Liver (tissue), 9 donors: ENCODE results near the gene KRT37. TPM values are rescaled to one million over a fixed set of nuclear protein-coding genes. Genes with fewer than 3 reads are reported as not detected.
"Not testable (repeated sequence)": the region's sequence is repeated elsewhere in the genome, so short reads cannot be mapped to it uniquely, and the experiment has no call there.

ENCODE experiments used
- DNase-seq: peaks from one replicate; pipeline ENCODE4 v3.0.0-alpha.2; 2017; ENCODE audit warnings: low spot score
- H3K27ac ChIP-seq, 2 donors: one replicate each; pipeline ENCODE4 v1.7.0; 2013; ENCODE audit warnings: inconsistent platforms in 2 of 2, low read length in 2 of 2, control low read depth in 1 of 2, low read depth in 1 of 2, mild to moderate bottlenecking in 1 of 2
- H3K27me3 ChIP-seq, 4 donors: one replicate each; pipeline versions ENCODE4 v1.6.1 to v1.7.0; 2013; ENCODE audit warnings: low read length in 3 of 4, inconsistent platforms in 1 of 4, mild to moderate bottlenecking in 1 of 4, moderate library complexity in 1 of 4; ENCODE audit not compliant: control insufficient read depth in 4 of 4, insufficient read depth in 4 of 4
- H3K36me3 ChIP-seq, 4 donors: one replicate each; pipeline versions ENCODE4 v1.6.1 to v1.7.0; 2013; ENCODE audit warnings: low read length in 3 of 4, mild to moderate bottlenecking in 3 of 4, low read depth in 1 of 4, moderate library complexity in 1 of 4; ENCODE audit not compliant: control insufficient read depth in 4 of 4, insufficient read depth in 3 of 4
- H3K4me1 ChIP-seq, 4 donors: one replicate each; pipeline versions ENCODE4 v1.6.1 to v1.7.0; 2013; ENCODE audit warnings: low read length in 3 of 4, mild to moderate bottlenecking in 3 of 4, moderate library complexity in 1 of 4; ENCODE audit not compliant: control insufficient read depth in 4 of 4, insufficient read depth in 4 of 4
- H3K4me3 ChIP-seq, 3 donors: one replicate each; pipeline versions ENCODE4 v1.6.1 to v1.7.0; 2013; ENCODE audit warnings: low read length in 3 of 3, control low read depth in 1 of 3, low read depth in 1 of 3, mild to moderate bottlenecking in 1 of 3
- H3K9ac ChIP-seq, 2 donors: one replicate each; pipeline ENCODE4 v1.7.0; 2013; ENCODE audit warnings: low read length in 2 of 2, mild to moderate bottlenecking in 2 of 2, moderate library complexity in 2 of 2, control low read depth in 1 of 2, low read depth in 1 of 2
- H3K9me3 ChIP-seq, 4 donors: one replicate each; pipeline versions ENCODE4 v1.6.1 to v1.7.0; 2013; ENCODE audit warnings: low read length in 3 of 4; ENCODE audit not compliant: control insufficient read depth in 4 of 4
- EGR1 ChIP-seq, 2 donors: IDR thresholded peaks; 2 replicates each; pipeline ENCODE4 v1.6.1; 2016 to 2018; ENCODE audit warnings: antibody characterized with exemption in 2 of 2, low read depth in 2 of 2
- FOXA1 ChIP-seq: IDR thresholded peaks from 2 replicates; pipeline ENCODE4 v1.6.1; 2016; ENCODE audit warnings: antibody characterized with exemption
- FOXA2 ChIP-seq: IDR thresholded peaks from 2 replicates; pipeline ENCODE4 v1.6.1; 2016; ENCODE audit warnings: antibody characterized with exemption
- GABPA ChIP-seq, 2 donors: IDR thresholded peaks in 1 of 2; conservative IDR thresholded peaks in 1 of 2; 2 replicates each; pipeline ENCODE4 v1.6.1; 2016; ENCODE audit warnings: antibody characterized with exemption in 2 of 2, mild to moderate bottlenecking in 1 of 2, moderate library complexity in 1 of 2
- HNF4A ChIP-seq, 2 donors: conservative IDR thresholded peaks; 2 replicates each; pipeline ENCODE4 v1.6.1; 2016; ENCODE audit warnings: antibody characterized with exemption in 2 of 2, mild to moderate bottlenecking in 2 of 2
- HNF4G ChIP-seq: IDR thresholded peaks from 2 replicates; pipeline ENCODE4 v1.6.1; 2016; ENCODE audit warnings: antibody characterized with exemption
- JUND ChIP-seq, 2 donors: IDR thresholded peaks; 2 replicates each; pipeline ENCODE4 v1.6.1; 2016; ENCODE audit warnings: antibody characterized with exemption in 2 of 2
- NR2F2 ChIP-seq: IDR thresholded peaks from 2 replicates; pipeline ENCODE4 v1.6.1; 2016; ENCODE audit warnings: antibody characterized with exemption
- RAD21 ChIP-seq, 2 donors: IDR thresholded peaks; 2 replicates each; pipeline ENCODE4 v1.6.1; 2016; ENCODE audit warnings: antibody characterized with exemption in 2 of 2, mild to moderate bottlenecking in 2 of 2
- RXRA ChIP-seq, 2 donors: IDR thresholded peaks; 2 replicates each; pipeline ENCODE4 v1.6.1; 2017 to 2018; ENCODE audit warnings: antibody characterized with exemption in 2 of 2, mild to moderate bottlenecking in 1 of 2
- SP1 ChIP-seq: IDR thresholded peaks from 2 replicates; pipeline ENCODE4 v1.6.1; 2018; ENCODE audit warnings: antibody characterized with exemption, mild to moderate bottlenecking
- TAF1 ChIP-seq: conservative IDR thresholded peaks from 2 replicates; pipeline ENCODE4 v1.6.1; 2016; ENCODE audit warnings: antibody characterized with exemption, mild to moderate bottlenecking
- WGBS: extraction: QIAGEN DNeasy Blood & Tissue Kit; methylation state at CpG from one replicate; pipeline ENCODE4 v1.1.7; 2013; 5-methylcytosine and 5-hydroxymethylcytosine counted together
- polyA plus RNA-seq, 2 donors: library from polyadenylated mRNA; stranded (reverse) in 1 of 2; unstranded in 1 of 2; fragments of 200-250 nt in 1 of 2; fragments of >200 nt in 1 of 2; fragmentation: Nextera tagmentation in 1 of 2; extraction: Ambion mirVana in 1 of 2; gene quantifications; one replicate each; pipeline versions ENCODE4 v1.2.1 to v1.2.3, GENCODE V29; 2013 to 2015
- total RNA-seq, 2 donors: library from RNA; depleted of rRNA; stranded (reverse); fragments of >200 nt; gene quantifications; one replicate each; pipeline ENCODE4 v1.2.3, GENCODE V29; 2014
- TF ChIP-seq, protein P1 (sequence below): fragments of 150-350 bp; IDR thresholded peaks from 2 replicates; pipeline ENCODE4 v1.5.1; 2017; ENCODE audit warnings: improper control_type of control experiment, low read depth, low read length; ENCODE audit not compliant: missing input control
- TF ChIP-seq, protein P2 (sequence below): IDR thresholded peaks from 2 replicates; pipeline ENCODE4 v1.6.1; 2016; ENCODE audit warnings: antibody characterized with exemption, mild to moderate bottlenecking
- TF ChIP-seq, protein P3 (sequence below): IDR thresholded peaks from 2 replicates; pipeline ENCODE4 v1.6.1; 2016; ENCODE audit warnings: antibody characterized with exemption
- TF ChIP-seq, protein P4 (sequence below): IDR thresholded peaks from 2 replicates; pipeline ENCODE4 v1.6.1; 2016; ENCODE audit warnings: antibody characterized with exemption
- donor health status: healthy.
- donor health status: healthy.
- donor health status: healthy.
- donor health status: healthy.
- donor health status: healthy.

Gene KRT37
- total and polyA plus RNA-seq, 4 donors = not detected

DNA sequence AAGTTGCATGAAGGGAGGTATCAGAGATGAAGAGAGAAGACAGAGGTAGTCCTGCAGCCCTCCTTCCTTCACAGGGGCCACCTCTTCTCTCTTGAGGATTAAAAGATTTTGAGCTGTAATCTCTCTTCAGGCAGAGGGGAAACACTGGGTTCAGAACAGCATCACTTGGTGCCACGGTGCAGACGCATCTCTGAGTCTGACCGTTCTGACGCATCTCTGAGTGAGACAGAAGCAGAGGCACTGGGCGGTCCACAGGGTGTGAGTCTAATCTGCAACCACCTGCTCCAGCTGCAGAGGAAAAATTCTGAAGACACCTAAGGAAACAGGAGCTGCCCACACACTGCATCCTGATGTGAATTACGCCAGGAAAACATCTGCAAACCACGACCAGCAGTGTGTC lies 5.3 kb upstream of the KRT37 start:
- no peak overlapping the region for H3K27ac ChIP-seq
- H3K36me3 ChIP-seq = no peaks in the 10 kb centered on the region
- no peaks in the 10 kb centered on the region for H3K4me1 ChIP-seq
- no peak for TF ChIP-seq HNF4A (conservative IDR thresholded peaks at IDR 0.05)
- TF ChIP-seq JUND (IDR thresholded peaks at IDR 0.05) = no peak
- TF ChIP-seq EGR1 (IDR thresholded peaks at IDR 0.05; ENCODE audit: low read depth in 2 of 2) = no peak
- TF ChIP-seq TAF1 = no peak
- no peak for TF ChIP-seq RXRA (IDR thresholded peaks at IDR 0.05)
- TF ChIP-seq, protein P1, sequence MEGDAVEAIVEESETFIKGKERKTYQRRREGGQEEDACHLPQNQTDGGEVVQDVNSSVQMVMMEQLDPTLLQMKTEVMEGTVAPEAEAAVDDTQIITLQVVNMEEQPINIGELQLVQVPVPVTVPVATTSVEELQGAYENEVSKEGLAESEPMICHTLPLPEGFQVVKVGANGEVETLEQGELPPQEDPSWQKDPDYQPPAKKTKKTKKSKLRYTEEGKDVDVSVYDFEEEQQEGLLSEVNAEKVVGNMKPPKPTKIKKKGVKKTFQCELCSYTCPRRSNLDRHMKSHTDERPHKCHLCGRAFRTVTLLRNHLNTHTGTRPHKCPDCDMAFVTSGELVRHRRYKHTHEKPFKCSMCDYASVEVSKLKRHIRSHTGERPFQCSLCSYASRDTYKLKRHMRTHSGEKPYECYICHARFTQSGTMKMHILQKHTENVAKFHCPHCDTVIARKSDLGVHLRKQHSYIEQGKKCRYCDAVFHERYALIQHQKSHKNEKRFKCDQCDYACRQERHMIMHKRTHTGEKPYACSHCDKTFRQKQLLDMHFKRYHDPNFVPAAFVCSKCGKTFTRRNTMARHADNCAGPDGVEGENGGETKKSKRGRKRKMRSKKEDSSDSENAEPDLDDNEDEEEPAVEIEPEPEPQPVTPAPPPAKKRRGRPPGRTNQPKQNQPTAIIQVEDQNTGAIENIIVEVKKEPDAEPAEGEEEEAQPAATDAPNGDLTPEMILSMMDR = no peak
- TF ChIP-seq, protein P2, sequence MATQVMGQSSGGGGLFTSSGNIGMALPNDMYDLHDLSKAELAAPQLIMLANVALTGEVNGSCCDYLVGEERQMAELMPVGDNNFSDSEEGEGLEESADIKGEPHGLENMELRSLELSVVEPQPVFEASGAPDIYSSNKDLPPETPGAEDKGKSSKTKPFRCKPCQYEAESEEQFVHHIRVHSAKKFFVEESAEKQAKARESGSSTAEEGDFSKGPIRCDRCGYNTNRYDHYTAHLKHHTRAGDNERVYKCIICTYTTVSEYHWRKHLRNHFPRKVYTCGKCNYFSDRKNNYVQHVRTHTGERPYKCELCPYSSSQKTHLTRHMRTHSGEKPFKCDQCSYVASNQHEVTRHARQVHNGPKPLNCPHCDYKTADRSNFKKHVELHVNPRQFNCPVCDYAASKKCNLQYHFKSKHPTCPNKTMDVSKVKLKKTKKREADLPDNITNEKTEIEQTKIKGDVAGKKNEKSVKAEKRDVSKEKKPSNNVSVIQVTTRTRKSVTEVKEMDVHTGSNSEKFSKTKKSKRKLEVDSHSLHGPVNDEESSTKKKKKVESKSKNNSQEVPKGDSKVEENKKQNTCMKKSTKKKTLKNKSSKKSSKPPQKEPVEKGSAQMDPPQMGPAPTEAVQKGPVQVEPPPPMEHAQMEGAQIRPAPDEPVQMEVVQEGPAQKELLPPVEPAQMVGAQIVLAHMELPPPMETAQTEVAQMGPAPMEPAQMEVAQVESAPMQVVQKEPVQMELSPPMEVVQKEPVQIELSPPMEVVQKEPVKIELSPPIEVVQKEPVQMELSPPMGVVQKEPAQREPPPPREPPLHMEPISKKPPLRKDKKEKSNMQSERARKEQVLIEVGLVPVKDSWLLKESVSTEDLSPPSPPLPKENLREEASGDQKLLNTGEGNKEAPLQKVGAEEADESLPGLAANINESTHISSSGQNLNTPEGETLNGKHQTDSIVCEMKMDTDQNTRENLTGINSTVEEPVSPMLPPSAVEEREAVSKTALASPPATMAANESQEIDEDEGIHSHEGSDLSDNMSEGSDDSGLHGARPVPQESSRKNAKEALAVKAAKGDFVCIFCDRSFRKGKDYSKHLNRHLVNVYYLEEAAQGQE = no peak
- TF ChIP-seq, protein P3, sequence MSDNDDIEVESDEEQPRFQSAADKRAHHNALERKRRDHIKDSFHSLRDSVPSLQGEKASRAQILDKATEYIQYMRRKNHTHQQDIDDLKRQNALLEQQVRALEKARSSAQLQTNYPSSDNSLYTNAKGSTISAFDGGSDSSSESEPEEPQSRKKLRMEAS = no peak
- TF ChIP-seq, protein P4, sequence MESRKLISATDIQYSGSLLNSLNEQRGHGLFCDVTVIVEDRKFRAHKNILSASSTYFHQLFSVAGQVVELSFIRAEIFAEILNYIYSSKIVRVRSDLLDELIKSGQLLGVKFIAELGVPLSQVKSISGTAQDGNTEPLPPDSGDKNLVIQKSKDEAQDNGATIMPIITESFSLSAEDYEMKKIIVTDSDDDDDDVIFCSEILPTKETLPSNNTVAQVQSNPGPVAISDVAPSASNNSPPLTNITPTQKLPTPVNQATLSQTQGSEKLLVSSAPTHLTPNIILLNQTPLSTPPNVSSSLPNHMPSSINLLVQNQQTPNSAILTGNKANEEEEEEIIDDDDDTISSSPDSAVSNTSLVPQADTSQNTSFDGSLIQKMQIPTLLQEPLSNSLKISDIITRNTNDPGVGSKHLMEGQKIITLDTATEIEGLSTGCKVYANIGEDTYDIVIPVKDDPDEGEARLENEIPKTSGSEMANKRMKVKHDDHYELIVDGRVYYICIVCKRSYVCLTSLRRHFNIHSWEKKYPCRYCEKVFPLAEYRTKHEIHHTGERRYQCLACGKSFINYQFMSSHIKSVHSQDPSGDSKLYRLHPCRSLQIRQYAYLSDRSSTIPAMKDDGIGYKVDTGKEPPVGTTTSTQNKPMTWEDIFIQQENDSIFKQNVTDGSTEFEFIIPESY = no peak
- TF ChIP-seq HNF4G = no peak
- TF ChIP-seq NR2F2 = no peak
- no peak for TF ChIP-seq SP1
- TF ChIP-seq FOXA1 = no peak
- no peak for TF ChIP-seq GABPA (IDR thresholded peaks at IDR 0.05 in 1 of 2, conservative IDR thresholded peaks at IDR 0.05 in 1 of 2)
- TF ChIP-seq FOXA2 = no peak
- TF ChIP-seq RAD21 (IDR thresholded peaks at IDR 0.05) = no peak
- DNase-seq = no peak
- H3K9me3 ChIP-seq = no peaks in the 10 kb centered on the region
- no peak overlapping the region for H3K4me3 ChIP-seq
- WGBS = 76% methylated on average over 7 of the region's 7 CpGs
- peaks cover 0 to 3% (median 0%) of the 10 kb centered on the region in 4 donors for H3K27me3 ChIP-seq
- no peak overlapping the region for H3K9ac ChIP-seq

DNA sequence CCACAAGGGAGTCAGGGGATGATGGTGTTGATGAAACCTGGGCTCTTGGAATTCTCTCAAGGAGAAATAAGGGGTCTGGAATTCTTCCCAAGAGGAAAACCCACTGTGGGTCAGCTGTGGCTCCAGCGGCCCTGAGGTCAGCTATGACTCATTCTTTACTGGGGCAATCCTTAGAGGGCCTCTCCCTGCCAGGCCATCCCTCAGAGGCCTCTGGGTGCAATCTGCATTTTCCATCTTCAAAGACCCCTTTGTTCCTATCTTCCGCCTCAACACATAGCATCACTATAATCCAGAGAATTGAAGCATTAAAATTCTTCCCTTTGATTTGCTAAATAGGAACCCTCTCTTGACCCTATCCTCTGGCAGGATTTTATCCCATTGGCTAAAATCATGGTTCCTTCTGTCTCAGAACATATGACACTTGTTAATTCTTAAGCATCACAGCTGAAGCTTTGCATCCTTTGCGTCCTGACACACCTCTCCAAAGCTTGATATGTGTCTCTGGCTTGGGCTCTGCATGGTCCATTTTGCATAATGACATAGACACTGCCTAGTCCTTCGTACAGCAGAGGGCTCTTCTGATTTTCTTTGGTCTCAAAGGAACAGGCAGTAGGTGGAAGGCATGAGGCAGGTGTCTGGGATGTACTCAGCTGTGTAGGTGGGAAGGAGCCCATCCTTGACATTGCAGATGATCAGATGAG lies 4.4 kb upstream of the KRT37 start:
- H3K27ac ChIP-seq = no peak overlapping the region
- H3K9ac ChIP-seq = no peak overlapping the region
- no peaks in the 10 kb centered on the region for H3K9me3 ChIP-seq
- 79% methylated on average over 4 of the region's 4 CpGs for WGBS
- no peak for TF ChIP-seq RAD21 (IDR thresholded peaks at IDR 0.05)
- no peak for TF ChIP-seq TAF1
- DNase-seq = no peak
- H3K36me3 ChIP-seq = no peaks in the 10 kb centered on the region
- peaks cover 0 to 3% (median 0%) of the 10 kb centered on the region in 4 donors for H3K27me3 ChIP-seq
- no peaks in the 10 kb centered on the region for H3K4me1 ChIP-seq
- H3K4me3 ChIP-seq = no peak overlapping the region

DNA sequence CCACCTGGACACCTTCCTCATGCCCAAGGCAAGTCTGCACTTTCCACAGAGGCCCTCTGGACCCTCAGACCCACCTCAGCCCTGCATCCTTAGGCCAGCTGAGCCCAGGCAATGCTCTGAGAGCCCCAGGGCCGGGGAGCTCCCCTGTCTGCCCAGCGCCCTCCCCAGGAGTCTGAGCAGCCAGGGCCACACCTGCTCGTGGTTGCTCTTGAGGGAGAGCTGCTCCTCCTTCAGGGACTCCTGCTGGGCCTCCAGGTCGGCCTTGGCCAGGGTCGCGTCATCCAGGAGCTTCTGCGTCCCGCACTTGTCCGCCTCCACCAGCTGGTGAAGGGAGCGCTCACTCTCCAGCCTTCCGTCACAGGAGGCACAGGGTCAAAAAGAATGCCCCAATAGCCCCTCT lies 1.8 kb downstream of the KRT37 start:
- not testable (repeated sequence) for H3K27me3 ChIP-seq, H3K27ac ChIP-seq, DNase-seq, H3K9me3 ChIP-seq, H3K4me1 ChIP-seq, H3K9ac ChIP-seq, H3K36me3 ChIP-seq, H3K4me3 ChIP-seq
- 92% methylated on average over 11 of the region's 11 CpGs for WGBS
